ENCODE measurements around the gene FN3KRP. TPM values are rescaled to one million over a fixed set of nuclear protein-coding genes. Genes with fewer than 3 reads are reported as not detected.

FN3KRP gene
- total and polyA plus RNA-seq, 2 donors (not counting 1 experiment from before 2014, with no cell fraction given) = 16.8 to 44.2 TPM

- peaks cover 5 to 12% of the 10 kb centered on the region in 2 donors for H3K4me1 ChIP-seq (ENCODE audit: control insufficient read depth in 2 of 2, insufficient read depth in 2 of 2, low read length in 2 of 2)
- ATAC-seq (ENCODE audit: low read depth) (no peak), DNase-seq (no peak)
- Mint-ChIP-seq H3K4me1 (peaks cover 5% of the 10 kb centered on the region), H3K9me3 (ENCODE audit: insufficient read depth) (no peaks in the 10 kb centered on the region), H3K4me3 (no peak overlapping the region), H3K27ac (no peak overlapping the region), H3K27me3 (no peaks in the 10 kb centered on the region)
- intact Hi-C loops (cut with micrococcal nuclease) = no loop called here
- CTCF ChIA-PET = interaction anchor here (0.7 kb wide), 1 partner anchor 791 kb away, joined by 3 read pairs; the partner anchor contains the start of gene PCYT2
- H3K36me3 ChIP-seq (replicated peaks in 1 of 2; ENCODE audit: control extremely low read depth in 1 of 2, control insufficient read depth in 1 of 2, extremely low read depth in 1 of 2, insufficient read depth in 2 of 2, low read length in 1 of 2) = no peaks in the 10 kb centered on the region
- POLR2A ChIA-PET = no interaction called here
- no peak overlapping the region for H3K9ac ChIP-seq (ENCODE audit: low read length)
- peaks cover 0 to 1% (median 0%) of the 10 kb centered on the region in 3 donors for H3K9me3 ChIP-seq (ENCODE audit: control extremely low read depth in 1 of 3, control insufficient read depth in 2 of 3, insufficient read depth in 1 of 3, low read length in 2 of 3)
- no peak overlapping the region for H3K27ac ChIP-seq (ENCODE audit: low read length in 2 of 2)
- TF ChIP-seq EZH2 (IDR thresholded peaks at IDR 0.05; ENCODE audit: borderline replicate concordance, insufficient read depth, low read depth, low read length, poor library complexity, severe bottlenecking) (no peak), CTCF (IDR thresholded peaks at IDR 0.05) (no peak)
- H2AFZ ChIP-seq (ENCODE audit: insufficient read depth, low read depth, low read length, poor library complexity, severe bottlenecking) = no peak overlapping the region
- H3K4me2 ChIP-seq (replicated peaks; ENCODE audit: low read depth, low read length, poor library complexity, severe bottlenecking) = no peak overlapping the region
- 90% methylated on average over 18 of the region's 20 CpGs for WGBS (ENCODE audit: insufficient coverage)
- peaks cover 0 to 4% (median 1%) of the 10 kb centered on the region in 4 experiments for H3K27me3 ChIP-seq (replicated peaks in 1 of 4; ENCODE audit: control extremely low read depth in 1 of 4, control insufficient read depth in 3 of 4, insufficient read depth in 4 of 4, low read length in 3 of 4)
- H3K79me2 ChIP-seq (ENCODE audit: control insufficient read depth, insufficient read depth, low read length) = no peaks in the 10 kb centered on the region
- H3K4me3 ChIP-seq (ENCODE audit: control extremely low read depth in 1 of 5, extremely low read depth in 1 of 5, insufficient read depth in 1 of 5, low read depth in 2 of 5, low read length in 4 of 5) = no peak overlapping the region
- H4K20me1 ChIP-seq (ENCODE audit: control insufficient read depth, insufficient read depth, low read length, poor library complexity, severe bottlenecking) = peaks cover under 1% of the 10 kb centered on the region
Measured at GRCh38 chr17:82702231-82702927, 14.1 kb upstream of the FN3KRP start.

GRCh38 chr17:82703036-82703745, 13.3 kb upstream of the FN3KRP start:
- H4K20me1 ChIP-seq (ENCODE audit: control insufficient read depth, insufficient read depth, low read length, poor library complexity, severe bottlenecking) = no peaks in the 10 kb centered on the region
- no peaks in the 10 kb centered on the region for H3K9me3 ChIP-seq (ENCODE audit: control extremely low read depth in 1 of 3, control insufficient read depth in 2 of 3, insufficient read depth in 1 of 3, low read length in 2 of 3)
- peaks cover 3 to 16% of the 10 kb centered on the region in 2 donors for H3K4me1 ChIP-seq (ENCODE audit: control insufficient read depth in 2 of 2, insufficient read depth in 2 of 2, low read length in 2 of 2)
- Mint-ChIP-seq H3K4me1 (peaks cover 12% of the 10 kb centered on the region), H3K9me3 (ENCODE audit: insufficient read depth) (no peaks in the 10 kb centered on the region), H3K27ac (no peak overlapping the region), H3K27me3 (no peaks in the 10 kb centered on the region), H3K4me3 (no peak overlapping the region)
- ChIA-PET CTCF (no interaction called here), POLR2A (no interaction called here)
- H3K27me3 ChIP-seq (replicated peaks in 1 of 4; ENCODE audit: control extremely low read depth in 1 of 4, control insufficient read depth in 3 of 4, insufficient read depth in 4 of 4, low read length in 3 of 4) = no peaks in the 10 kb centered on the region
- no peak overlapping the region for H2AFZ ChIP-seq (ENCODE audit: insufficient read depth, low read depth, low read length, poor library complexity, severe bottlenecking)
- no peaks in the 10 kb centered on the region for H3K79me2 ChIP-seq (ENCODE audit: control insufficient read depth, insufficient read depth, low read length)
- no peak overlapping the region for H3K27ac ChIP-seq (ENCODE audit: low read length in 2 of 2)
- no peaks in the 10 kb centered on the region for H3K36me3 ChIP-seq (replicated peaks in 1 of 2; ENCODE audit: control extremely low read depth in 1 of 2, control insufficient read depth in 1 of 2, extremely low read depth in 1 of 2, insufficient read depth in 2 of 2, low read length in 1 of 2)
- intact Hi-C loops (cut with micrococcal nuclease) = no loop called here
- ATAC-seq (ENCODE audit: low read depth) (no peak), DNase-seq (no peak)
- WGBS (ENCODE audit: insufficient coverage) = 83% methylated on average over 26 of the region's 26 CpGs
- no peak overlapping the region for H3K9ac ChIP-seq (ENCODE audit: low read length)
- H3K4me3 ChIP-seq (ENCODE audit: control extremely low read depth in 1 of 5, extremely low read depth in 1 of 5, insufficient read depth in 1 of 5, low read depth in 2 of 5, low read length in 4 of 5) = no peak overlapping the region
- no peak overlapping the region for H3K4me2 ChIP-seq (replicated peaks; ENCODE audit: low read depth, low read length, poor library complexity, severe bottlenecking)
- TF ChIP-seq EZH2 (IDR thresholded peaks at IDR 0.05; ENCODE audit: borderline replicate concordance, insufficient read depth, low read depth, low read length, poor library complexity, severe bottlenecking) = no peak
- no peak for TF ChIP-seq CTCF (IDR thresholded peaks at IDR 0.05)
